ENCODE measurements around the gene SERPIND1. TPM values are rescaled to one million over a fixed set of nuclear protein-coding genes. Genes with fewer than 3 reads are reported as not detected.
A peak's percentile ranks its signal among the peaks of the same experiment; 100 is the strongest.

The SERPIND1 gene
- total and polyA plus RNA-seq, 2 experiments from 2014 or later: 50.9 to 56.8 TPM

GRCh38 chr22:20777420-20778177, 3.7 kb downstream of the SERPIND1 start:
- Histone ChIP-seq H3K4me2 (peak overlapping the region; percentile 17), H2AFZ (no peak overlapping the region), H3K9me2 (replicated peaks; ENCODE audit: insufficient read depth) (no peaks in the 10 kb centered on the region), H3K4me1 (ENCODE audit: insufficient read depth) (peaks cover 39% of the 10 kb centered on the region), H3K36me3 (replicated peaks; ENCODE audit: insufficient read depth, low read depth) (no peaks in the 10 kb centered on the region), H3K27ac (peak overlapping the region; percentile 92), H3K4me3 (no peak overlapping the region), H4K20me1 (ENCODE audit: insufficient read depth, poor library complexity, severe bottlenecking) (no peaks in the 10 kb centered on the region), H3K9me3 (ENCODE audit: low read depth) (no peaks in the 10 kb centered on the region), H3K79me2 (no peaks in the 10 kb centered on the region), H3K27me3 (no peaks in the 10 kb centered on the region)
- WGBS (ENCODE audit: low lambda C conversion rate, missing lambda C conversion rate): 71% methylated on average over 10 of the region's 10 CpGs
- TF ChIP-seq EZH2 (IDR thresholded peaks at IDR 0.05; ENCODE audit: borderline replicate concordance): no peak
- TF ChIP-seq EZH2phosphoT487 (IDR thresholded peaks at IDR 0.05; ENCODE audit: low read depth, severe bottlenecking, unreplicated experiment): no peak
- peak; percentile 33 for TF ChIP-seq CTCF (IDR thresholded peaks at IDR 0.05; ENCODE audit: poor library complexity)
- DNase-seq (ENCODE audit: low spot score): peak; percentile 84

GRCh38 chr22:20779014-20779817, 5.3 kb downstream of the SERPIND1 start:
- Histone ChIP-seq H3K4me1 (ENCODE audit: insufficient read depth) (peaks cover 30% of the 10 kb centered on the region), H3K36me3 (replicated peaks; ENCODE audit: insufficient read depth, low read depth) (no peaks in the 10 kb centered on the region), H3K4me3 (no peak overlapping the region), H3K79me2 (no peaks in the 10 kb centered on the region), H2AFZ (no peak overlapping the region), H3K27ac (peak overlapping the region; percentile 77), H3K9me2 (replicated peaks; ENCODE audit: insufficient read depth) (no peaks in the 10 kb centered on the region), H3K9me3 (ENCODE audit: low read depth) (no peaks in the 10 kb centered on the region), H3K4me2 (no peak overlapping the region), H4K20me1 (ENCODE audit: insufficient read depth, poor library complexity, severe bottlenecking) (no peaks in the 10 kb centered on the region), H3K27me3 (no peaks in the 10 kb centered on the region)
- no peak for TF ChIP-seq CTCF (IDR thresholded peaks at IDR 0.05; ENCODE audit: poor library complexity)
- no peak for TF ChIP-seq EZH2phosphoT487 (IDR thresholded peaks at IDR 0.05; ENCODE audit: low read depth, severe bottlenecking, unreplicated experiment)
- TF ChIP-seq EZH2 (IDR thresholded peaks at IDR 0.05; ENCODE audit: borderline replicate concordance): no peak
- WGBS (ENCODE audit: low lambda C conversion rate, missing lambda C conversion rate): 80% methylated on average over 25 of the region's 25 CpGs
- DNase-seq (ENCODE audit: low spot score): no peak

- H2AFZ ChIP-seq: no peak overlapping the region
- no peak for TF ChIP-seq CTCF (IDR thresholded peaks at IDR 0.05; ENCODE audit: poor library complexity)
- no peak for TF ChIP-seq EZH2phosphoT487 (IDR thresholded peaks at IDR 0.05; ENCODE audit: low read depth, severe bottlenecking, unreplicated experiment)
- TF ChIP-seq EZH2 (IDR thresholded peaks at IDR 0.05; ENCODE audit: borderline replicate concordance): no peak
- no peak for DNase-seq (ENCODE audit: low spot score)
- no peaks in the 10 kb centered on the region for H4K20me1 ChIP-seq (ENCODE audit: insufficient read depth, poor library complexity, severe bottlenecking)
- H3K27me3 ChIP-seq: no peaks in the 10 kb centered on the region
- H3K9me2 ChIP-seq (replicated peaks; ENCODE audit: insufficient read depth): no peaks in the 10 kb centered on the region
- H3K4me3 ChIP-seq: no peak overlapping the region
- no peaks in the 10 kb centered on the region for H3K36me3 ChIP-seq (replicated peaks; ENCODE audit: insufficient read depth, low read depth)
- no peak overlapping the region for H3K27ac ChIP-seq
- peaks cover 24% of the 10 kb centered on the region for H3K4me1 ChIP-seq (ENCODE audit: insufficient read depth)
- WGBS (ENCODE audit: low lambda C conversion rate, missing lambda C conversion rate): 92% methylated on average over 5 of the region's 5 CpGs
- no peak overlapping the region for H3K4me2 ChIP-seq
- no peaks in the 10 kb centered on the region for H3K9me3 ChIP-seq (ENCODE audit: low read depth)
- H3K79me2 ChIP-seq: no peaks in the 10 kb centered on the region
These were observed 5.9 kb downstream of the SERPIND1 start for GRCh38 chr22:20779818-20780158.
